Stimulated activated CD8-positive, alpha-beta memory T cell treated with anti-CD3 and anti-CD28 coated beads, Interleukin-7, amount 100 ng/mL, for 4 hours (primary cell): Measurements from ENCODE around the gene SLC4A8.

Experiments
- DNase-seq, 2 donors: peaks; one replicate each; pipeline ENCODE4 v3.0.0-alpha.2; 2020; ENCODE audit warnings: low read depth in 2 of 2

The SLC4A8 gene

DNA sequence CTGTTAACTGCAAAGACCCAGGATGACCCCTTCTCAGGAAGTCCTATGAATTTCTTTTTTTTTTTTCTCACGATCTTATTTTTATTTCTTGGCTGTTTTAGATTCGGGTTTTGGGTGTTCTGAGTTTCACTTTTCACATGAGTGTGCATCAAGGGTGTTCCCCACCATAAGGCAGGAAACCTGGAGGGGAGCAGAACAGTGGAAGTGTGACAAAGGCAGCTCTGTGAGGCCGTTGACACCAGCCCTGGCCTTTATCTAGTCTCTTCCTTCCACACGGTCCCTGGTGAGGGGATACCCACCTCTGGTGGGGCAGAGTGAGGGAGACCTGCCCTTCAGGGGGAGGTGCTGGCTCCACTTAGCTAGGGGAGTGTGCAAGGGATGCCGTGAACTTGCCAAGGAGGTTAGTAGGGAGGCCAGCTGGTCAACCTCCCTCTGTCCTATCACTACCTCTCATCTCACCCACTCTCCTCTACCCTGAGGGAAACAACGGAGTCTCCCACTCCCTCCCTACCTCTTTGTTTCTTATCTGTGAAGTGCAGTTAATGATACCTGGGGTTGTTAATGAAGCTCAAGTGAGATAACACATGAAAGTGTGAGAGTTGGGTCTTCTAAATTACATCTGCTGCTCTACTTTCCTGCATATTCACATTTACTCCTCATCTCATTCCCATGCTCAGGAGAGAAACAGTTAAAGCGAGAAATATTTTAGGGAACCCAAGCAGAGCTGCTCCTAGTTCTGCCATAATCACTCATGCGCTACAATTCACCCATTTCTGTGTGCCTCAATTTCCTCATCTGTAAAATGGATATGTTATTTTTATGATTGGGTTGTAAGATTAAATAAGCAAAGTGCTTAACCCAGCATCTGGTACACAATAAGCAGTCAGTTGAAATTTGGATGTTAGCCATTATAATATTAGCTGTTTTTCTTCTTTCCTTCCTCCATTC lies 29.1 kb upstream of the SLC4A8 start:
- peak in 1 of 2 donors; percentile 17 for DNase-seq

DNA sequence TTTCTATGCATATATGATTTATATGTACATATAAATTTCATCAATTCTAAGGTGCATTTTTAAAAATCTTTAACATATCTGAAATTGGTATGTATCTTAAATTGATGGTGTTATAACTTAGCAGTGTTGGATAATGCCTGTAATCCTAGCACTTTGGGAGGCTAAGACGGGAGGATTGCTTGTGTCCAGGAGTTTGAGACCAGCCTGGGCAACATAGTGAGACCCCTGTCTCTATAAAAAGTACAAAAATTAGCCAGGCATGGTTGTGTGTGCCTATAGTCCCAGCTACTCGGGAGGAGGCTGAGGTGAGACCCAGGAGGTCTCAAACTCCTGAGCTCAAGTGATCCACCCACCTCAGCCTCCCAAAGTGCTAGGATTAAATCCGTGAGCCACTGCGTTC lies 27.0 kb upstream of the SLC4A8 start:
- DNase-seq = no peak

DNA sequence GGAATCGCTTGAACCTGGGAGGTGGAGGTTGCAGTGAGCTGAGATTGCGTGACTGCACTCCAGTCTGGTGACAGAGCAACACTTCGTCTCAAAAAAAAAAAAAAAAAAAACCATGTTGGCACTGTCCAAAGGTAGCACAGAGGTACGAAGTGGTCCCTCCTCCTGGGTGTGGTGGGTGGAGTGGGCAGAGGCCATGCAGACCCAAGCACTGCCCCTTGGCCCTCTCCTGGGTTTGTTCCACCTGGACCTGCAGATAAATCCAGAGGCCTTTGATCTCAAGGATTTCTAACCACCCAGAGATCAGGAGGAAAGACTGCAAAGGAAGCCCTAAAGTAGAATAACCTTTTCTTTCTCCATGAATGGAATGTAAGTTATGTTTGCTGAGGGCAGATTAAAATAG lies 24.7 kb upstream of the SLC4A8 start:
- no peak for DNase-seq

DNA sequence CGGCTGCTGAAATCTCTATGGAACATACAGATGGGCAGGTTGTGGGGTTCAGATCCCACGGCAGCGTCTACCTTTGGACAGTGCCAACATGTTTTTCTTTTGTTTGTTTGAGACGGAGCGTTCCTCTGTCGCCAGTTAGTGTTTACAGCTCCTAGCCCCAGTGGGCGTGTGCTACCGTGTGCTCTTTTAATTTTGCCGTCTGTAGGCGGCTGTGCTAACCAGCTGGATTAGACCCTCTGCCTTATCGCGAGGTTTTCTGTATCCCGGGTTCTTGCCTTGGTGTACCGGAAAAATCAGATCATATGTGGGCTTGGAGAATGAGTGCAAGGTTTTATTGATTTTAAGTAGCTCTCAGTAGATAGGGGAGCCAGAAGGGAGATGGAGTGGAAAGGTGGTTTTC lies 23.6 kb upstream of the SLC4A8 start:
- no peak for DNase-seq

DNA sequence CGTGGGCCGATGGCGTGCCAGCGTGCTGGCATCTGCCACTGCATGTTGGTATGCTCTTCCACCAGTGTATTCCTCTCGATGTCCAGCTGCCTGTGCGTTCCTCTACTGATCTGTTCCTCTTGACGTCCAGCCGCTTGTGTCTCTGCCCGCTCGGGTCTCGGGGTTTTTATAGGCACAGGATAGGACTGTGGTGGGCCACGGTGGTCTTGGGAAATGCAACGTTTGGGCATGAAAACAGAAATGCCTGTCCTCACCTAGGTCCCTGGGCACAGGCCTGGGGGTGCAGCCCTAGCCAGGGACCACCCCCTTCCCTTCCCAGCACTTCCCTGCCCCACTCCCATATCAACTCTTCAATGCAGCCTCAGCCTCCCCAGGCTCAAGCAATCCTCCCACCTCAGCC lies 23.1 kb upstream of the SLC4A8 start:
- DNase-seq = no peak

DNA sequence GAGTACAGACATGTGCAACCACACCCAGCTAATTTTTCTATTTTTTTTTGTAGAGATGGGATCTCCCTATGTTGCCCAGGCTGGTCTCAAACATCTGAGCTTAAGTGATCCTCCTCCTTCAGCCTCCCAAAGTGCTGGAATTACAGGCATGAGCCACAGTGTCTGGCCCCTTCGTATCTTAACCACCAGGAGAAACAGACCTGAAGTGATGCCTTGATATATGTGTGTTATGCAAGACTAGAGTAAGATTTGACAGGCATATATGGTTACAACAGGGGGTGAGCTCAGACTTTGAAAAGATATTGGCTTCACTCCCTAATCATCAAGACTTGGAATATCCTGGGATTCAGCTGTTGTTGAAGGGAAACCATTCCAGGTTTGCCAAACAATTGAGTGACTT lies 22.7 kb upstream of the SLC4A8 start:
- no peak for DNase-seq

DNA sequence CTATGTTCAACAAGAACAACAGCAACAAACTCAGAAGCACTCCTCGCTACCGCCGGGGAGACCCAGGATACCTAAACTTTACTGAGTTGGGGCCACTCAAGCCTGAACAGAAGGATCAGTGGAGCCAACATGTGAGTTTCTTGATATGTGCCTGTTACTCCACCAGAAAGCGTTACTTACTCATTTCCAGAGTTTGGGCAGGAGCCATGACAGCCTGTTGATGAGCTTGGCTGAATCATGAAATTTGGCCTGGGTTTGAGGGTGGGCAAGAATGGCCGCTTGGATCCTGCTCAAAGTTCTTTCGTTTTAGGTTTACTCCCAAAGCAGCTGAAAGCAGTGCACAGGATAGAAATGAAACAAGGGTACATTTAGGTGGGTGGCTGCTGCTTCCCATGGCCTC lies 21.5 kb upstream of the SLC4A8 start:
- DNase-seq = no peak

DNA sequence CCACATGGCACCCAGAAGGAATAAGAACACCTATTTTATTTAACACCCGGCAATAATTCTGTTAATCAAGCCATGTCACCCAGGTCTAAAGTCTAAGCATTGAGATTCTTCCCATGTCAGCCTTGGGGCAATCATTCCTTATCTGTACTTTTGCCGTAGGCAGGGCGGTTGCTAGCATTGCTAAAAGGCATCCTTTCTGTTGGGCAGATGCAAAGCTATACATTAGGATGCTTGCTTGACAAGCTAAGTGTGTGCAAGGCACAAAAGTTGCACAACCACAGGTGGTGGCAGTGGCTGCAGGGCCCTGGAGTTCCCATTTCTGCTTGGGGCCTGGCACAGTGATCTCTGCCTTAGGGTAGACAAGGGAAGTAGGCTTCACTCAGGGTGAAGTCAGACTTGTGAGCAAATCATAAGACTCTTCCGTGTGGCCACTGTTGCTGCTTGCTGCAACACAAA lies 20.9 kb upstream of the SLC4A8 start:
- DNase-seq = no peak

DNA sequence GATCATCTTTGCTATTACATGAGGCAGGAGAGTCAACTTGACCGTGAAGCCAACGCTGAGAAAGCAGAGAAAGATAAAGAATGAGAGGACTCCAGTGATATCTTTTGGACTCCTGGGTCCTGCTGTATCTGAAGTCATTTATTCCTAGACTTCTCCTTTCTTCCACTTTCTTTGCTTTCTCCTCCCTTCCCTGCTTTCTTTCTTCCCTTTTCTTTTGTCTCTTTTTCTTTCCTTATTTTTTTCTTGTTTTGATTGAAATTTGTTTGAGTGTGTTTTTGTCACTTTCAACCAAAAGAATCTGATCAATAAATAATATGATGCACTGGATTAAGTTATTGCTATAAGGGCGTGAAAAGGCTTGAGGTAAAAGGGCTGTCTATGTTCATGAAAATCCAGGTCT lies 20.0 kb upstream of the SLC4A8 start:
- DNase-seq = no peak

DNA sequence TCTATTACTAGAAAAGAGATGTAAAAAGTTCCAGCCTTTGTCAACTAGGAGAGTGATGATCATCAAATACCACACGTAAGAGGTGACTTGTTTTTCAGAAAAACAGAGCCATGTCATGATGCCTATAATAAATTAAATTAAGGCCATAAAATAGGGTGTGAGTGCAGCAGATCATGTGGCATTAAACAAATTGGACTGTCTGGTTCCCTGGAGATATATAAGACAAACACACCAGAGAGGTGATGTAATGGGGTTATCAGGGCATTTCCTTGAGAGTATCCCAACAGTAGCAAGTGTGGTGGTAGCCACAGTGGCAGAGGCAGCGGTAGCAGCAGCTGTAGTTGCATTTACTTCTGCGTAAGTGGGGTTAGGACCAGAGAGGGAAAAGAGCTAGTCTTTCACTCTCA lies 18.8 kb upstream of the SLC4A8 start:
- no peak for DNase-seq

DNA sequence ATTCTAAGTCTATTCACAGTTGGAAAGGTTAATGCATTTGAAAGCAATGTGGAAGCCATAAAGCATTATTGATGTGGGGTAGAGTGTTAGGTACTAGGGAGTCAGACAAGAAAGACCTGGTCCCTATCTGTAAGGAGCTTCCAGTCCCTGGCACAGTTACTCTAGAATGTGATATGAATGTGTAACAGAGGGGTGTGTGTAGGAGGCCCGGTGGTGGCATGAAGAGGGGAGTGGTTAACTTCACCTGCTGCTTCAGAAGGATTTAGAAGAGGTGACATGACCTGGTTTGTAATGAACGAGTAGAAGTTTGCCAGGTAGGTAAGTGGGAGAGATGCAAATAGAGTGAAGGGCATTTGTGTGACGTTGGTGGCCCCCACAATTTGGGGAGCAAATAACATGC lies 18.3 kb upstream of the SLC4A8 start:
- no peak for DNase-seq

DNA sequence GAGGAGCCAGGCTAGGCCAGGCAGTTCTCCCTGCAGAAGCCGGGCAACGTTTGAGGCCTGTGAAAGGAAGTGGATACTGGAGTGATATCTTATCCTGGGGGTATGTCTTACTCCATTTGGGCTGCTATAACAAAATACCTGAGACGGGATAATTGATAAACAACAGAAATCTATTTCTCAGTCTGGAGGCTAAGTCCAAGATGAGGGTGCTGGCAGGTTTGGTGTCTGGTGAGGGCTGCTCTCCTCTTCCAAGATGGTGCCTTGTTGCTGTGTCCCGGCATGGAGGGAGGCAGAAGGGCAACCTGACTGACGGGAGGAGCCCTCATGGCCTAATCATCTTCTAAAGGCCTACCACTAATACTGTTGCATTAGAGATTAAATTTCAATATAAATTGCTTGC lies 17.8 kb upstream of the SLC4A8 start:
- no peak for DNase-seq

DNA sequence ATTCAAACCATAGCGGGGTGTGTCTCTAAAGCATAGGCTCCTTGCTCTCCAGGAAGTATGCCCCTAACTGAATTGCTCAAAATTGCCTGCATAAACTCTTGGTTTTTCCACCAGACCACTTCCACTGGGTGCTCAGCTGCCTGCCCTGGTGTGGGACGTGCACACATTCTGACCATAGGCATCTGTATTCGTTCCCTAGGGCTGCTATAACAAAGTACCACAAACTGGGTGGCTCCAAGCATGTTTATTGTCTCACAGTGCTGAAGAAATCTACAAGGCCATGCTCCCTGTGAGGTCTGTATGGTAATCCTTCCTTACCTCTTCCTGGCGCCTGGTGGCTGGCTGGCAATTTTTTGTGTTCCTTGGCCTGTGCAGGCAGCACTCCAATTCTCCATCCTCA lies 17.0 kb upstream of the SLC4A8 start:
- no peak for DNase-seq

DNA sequence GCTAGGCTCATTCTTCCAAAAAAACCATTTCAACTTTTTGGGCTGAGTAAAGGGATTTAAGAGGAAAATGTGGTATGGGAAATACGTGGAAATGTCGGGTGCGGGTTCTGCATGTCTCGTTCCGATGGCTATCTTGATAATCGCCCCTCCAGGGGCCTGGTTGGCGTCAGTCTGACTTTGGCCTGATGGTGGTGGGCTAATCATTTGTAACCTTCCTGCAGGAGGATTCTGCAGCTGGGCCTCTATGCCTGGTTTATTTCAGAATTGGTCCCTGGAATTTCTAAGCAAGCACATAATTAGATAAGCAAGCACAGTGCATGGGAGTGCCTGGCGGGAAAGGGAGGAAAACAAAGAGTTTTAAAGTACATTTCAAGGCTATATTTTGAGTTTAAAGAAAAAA lies 14.8 kb upstream of the SLC4A8 start:
- DNase-seq = no peak

DNA sequence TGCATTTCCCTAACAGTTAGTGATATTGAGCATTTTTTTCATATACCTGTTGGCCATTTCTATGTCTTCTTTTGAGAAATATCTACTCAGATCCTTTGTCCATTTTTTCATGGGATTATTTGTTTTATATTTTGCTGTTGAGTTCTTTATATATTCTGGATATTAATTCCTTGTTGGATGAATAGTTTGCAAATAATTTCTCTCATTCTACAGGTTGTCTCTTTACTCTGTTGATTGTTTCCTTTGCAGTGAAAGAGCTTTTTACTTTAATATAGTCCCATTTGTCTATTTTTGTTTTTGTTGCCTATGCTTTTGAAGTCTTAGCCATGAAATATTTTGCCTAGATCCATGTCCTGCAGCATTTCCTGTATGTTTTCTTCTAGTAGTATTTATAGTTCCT lies 11.5 kb upstream of the SLC4A8 start:
- DNase-seq = no peak

DNA sequence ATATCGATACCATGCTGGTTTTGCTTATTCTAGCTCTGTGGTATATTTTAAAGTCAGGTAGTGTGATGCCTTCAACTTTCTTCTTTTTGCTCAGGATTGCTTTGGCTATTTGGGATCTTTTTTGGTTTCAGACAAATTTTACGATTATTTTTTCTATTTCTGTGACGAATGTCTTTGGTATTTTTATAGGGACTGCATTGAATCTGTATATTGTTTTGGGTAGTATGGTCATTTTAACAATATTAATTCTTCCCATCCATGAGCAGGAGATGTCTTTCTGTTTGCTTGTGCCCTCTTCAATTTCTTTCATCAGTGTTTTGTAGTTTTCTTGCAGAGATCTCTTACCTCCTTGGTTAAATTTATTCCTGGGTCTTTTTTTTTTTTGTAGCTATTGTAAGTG lies 10.8 kb upstream of the SLC4A8 start:
- DNase-seq = no peak

DNA sequence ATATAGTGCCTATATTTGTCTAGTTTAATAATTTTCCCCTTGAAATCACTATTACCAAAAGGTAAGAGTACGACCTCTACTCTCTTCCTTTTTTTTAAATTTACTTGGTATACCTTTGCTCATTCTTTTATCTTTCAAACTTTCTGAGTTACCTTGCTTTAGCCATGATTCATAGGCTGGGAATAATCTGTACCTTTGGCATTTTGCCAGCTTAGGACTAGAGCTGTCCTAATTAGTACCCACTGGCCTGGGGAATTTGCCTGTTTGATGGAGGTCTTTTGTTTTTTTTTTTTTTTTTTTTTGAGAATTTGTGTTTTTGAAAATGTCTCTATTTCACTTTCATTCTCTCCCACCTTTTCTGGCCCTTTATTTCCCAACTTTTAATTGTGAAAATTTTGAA lies 8.7 kb upstream of the SLC4A8 start:
- no peak for DNase-seq

DNA sequence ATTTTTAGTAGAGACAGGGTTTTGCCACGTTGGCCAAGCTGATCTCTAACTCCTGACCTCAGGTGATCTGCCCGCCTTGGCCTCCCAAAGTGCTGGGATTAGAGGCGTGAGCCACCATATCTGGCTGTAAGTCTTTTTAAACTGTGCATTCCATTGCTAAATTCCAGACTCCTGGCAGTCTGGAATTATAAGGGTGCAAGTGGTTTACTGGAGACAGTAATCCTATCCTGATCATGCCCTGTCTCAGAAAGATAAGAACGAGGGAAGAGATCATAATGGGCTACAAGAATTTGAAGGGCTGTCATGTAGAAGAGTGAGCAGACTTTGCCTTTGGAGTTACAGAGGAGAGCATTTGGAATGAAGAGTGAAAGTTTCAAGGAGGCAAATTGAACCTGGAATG lies 6.8 kb upstream of the SLC4A8 start:
- DNase-seq = no peak

DNA sequence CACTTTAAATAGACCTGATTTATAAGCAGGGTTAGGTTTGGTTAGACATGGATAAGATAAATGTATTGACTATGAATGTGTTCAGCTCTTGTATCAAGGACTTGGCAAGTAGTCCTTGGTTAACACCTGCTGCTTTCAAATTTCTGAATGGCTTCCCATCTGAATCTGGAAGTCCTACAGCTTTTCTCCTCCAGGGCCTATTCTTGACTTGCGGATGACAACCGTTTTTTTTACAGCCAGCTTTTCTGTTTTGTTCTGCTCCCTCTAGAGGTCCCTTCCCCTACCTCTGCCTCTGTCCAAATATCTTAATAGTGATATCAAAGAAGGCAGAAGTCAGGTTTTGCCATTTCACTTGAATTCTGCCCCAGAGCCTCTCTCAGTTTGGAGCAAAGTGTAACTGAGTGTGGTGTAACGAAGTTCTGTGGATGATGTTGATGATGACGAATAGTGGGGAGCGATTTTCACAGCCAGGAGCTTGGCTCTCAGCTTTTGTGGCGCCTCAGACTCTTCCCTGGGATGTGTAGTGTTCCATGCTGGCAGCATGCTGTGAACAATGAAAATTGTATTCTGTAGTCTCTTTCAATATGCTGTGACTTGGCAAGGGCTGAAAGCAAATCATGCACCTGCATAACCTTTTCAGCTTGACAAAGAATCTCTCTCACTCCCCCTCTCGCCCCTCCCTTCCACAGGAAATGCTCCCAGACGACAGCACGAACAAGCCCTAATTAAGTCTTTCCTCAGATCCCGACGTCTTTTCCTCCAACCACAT lies 5.0 kb upstream of the SLC4A8 start:
- DNase-seq = no peak

DNA sequence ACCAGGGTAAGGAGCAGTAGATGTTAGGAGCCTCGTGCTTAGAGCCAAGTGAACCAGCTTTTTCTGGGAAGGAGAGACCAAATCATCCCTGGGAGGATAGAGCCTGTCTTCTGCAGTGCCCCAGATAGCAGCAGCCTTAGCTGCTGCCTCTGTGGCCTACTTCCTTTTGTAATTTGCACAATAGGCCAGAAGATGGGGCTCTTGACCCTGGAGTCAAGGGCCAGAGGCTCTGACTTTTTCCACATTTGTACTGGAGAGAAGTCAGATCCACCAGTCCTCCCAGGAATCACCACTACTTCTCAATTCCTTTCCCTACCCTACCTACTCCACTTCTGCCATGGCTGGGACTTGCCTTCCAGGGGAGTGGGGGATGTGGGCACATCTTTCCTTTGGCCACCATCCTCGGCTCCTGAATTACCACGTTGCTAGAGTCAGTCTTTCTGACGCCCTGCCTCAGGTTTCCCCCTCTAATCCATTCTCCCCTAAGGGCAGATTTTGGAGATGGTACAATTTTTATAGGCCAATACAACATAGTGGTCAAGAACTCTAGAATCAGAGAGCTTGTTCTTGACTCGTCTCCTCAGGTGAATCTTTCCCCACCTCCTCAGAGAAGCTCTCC lies 3.3 kb upstream of the SLC4A8 start:
- DNase-seq = no peak

DNA sequence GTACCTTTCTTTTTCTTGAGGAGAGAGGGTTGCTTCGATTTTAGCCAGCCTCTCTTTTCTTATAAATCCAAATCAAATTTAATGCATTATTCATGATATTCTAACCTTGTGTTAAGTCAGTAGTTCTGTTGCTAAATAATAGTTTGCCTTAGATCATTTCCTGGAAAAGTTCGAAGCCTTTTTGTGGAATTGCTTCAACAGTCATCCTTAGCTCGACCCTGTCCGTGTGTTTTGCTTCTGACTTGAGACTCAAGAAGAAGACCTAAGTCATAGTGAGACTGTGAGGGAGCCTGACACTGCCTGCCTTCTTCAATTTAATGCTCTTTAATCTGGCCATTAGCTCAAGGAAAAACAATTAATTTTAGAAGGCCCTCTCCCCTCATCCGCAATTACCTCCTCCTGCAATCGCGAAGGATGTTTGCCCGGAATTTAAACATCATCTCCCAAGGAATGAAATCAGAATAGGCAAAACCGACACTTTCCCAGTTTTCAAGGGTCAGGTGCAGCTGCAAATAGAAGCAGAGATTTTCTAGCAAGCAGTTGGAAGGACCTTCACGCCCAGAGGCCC lies 453 bp upstream of the SLC4A8 start:
- DNase-seq = no peak

DNA sequence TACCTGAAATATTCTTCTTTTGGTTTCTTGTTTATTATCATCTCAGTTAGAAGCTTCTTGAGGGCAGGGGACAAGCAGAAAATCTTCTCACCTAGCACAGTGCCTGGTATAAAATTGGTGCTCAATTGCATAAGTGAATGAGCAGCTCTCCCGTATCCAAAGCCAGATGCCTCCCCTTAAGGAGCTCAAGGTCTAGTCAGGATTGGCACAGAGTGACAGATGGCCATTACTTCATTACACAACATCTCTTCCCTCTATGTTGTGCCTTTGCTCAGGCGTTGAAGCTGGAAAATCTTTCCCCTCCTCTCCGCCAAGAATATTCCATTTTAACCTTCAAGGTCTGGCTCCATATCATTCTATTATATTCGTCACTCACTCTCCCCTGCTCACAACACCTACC lies 3.6 kb downstream of the SLC4A8 start:
- DNase-seq = no peak
